HG03571 (cell line): ENCODE data around the gene TMED3.

ENCODE experiments used
- ATAC-seq: cut with Tn5 transposase; IDR thresholded peaks from one replicate; pipeline ENCODE4 v1.9.1; 2021; ENCODE audit not compliant: unreplicated experiment

TMED3 gene

DNA sequence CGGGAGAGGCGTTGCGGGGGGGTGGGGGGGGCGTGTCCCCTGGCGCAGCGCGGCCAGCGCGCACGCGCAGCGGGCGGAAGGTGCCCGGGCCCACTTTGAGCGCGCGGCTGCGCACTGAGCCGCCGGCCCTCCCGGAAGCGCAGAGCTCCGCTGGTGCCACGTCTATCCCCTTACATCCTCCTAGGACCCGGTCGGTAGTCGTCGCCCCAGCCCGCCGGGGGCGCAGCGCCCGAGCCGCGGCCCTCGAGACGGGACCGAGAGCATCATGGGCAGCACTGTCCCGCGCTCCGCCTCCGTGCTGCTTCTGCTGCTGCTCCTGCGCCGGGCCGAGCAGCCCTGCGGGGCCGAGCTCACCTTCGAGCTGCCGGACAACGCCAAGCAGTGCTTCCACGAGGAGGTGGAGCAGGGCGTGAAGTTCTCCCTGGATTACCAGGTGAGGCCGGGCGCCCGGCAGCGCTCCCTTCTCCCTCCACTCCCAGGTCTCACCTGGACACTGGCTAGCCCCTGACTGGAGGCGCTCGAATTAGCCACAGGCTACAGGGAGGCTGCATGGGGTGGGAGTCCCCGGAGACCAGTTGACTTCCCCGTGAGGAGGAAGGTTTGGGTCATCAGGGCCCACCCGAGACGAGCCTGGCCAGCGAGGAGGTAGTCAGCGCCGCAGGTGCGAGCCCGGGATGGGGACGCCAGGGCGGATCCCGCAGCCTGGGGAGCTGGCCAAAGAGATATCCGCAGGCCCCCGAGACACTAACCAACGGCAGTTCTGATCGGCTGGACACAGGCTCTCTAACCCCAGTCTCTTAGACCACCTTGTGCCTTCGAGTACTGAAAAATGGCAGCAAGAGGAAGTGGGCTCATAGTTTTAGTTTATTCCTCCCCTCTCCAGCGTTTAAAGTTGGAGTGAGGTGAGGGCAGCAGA is at the start of gene TMED3:
Gene TMED3, plus strand, starts transcription at position 128 of the 916 bp plus-strand sequence. Its CDS starts 138 bp downstream, at position 266.
- ATAC-seq = peak; percentile 93

GRCh38 chr15:79261836-79262235 is 49.1 kb upstream of the TMED3 start:
- ATAC-seq = no peak

- ATAC-seq = no peak
Measured at GRCh38 chr15:79265167-79265566, 45.7 kb upstream of the TMED3 start.

DNA sequence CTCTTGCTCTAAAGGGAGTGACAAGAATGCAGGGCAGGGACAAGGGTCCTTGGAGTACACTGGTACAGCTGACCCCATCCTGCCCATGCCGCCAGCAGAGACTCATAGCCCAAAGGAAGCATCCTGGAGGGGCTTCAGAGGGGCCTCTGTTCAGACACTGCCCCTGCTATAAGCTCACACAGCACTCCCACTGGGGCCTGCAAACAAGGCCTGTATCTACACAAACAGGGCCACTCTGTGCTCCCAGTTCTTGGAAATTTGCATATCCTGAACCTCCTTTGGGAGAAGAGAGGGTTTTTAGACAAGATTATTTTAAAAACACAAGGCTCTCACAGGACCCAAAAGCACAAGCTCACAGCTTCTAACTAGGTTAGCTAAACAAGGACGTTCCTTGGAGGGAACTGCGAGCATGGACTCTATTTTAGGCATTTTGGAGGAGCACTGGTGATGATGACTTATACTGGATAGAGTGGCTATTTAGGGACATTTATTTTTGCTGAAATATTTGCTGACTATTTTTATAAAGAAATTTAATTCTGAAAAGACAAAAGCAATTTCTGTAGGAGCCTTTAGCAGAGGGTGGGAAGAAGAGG is 44.8 kb upstream of the TMED3 start:
- ATAC-seq = no peak

DNA sequence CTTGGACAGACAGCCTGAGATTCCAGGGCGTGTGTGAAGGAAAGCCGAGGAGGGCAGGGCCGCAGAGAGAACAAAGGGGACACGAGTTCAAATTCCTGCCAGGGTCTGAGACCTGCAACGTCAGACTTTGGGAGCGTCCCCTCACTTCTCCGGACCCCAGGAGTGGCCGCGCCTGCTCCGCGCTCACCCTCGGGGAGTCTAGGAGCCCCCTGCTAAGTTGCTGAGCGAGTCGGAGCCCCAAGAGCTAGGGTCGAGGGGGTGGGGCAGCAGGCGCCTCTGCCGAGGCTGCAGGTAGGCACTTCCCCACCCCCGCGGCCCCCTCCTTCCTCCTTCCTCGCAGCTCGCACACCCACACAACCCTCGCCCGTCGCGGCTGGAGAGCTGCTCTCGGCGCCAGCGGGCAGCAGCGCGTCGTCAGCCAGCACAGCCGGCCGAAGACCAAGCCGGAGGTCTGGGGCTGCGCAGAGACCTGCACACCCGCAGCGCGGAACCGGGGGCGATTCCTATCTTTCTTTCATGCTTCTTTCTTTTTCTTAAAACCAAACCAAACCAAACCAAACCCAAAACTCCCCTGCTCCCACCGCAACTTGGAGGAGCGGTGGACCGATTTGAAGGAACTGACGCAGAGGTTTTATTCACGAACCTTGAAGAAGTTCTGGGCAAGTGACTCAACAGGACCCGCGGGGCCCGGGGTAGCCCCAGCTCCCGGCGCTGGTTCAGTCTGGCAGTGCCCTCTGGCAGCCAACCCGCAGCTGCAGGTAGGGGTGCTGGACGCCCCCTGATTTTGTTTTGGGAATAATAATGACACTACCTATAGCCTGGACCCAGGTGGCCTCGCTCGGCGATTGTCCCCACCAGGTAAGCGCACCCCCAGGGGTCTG is 28.3 kb upstream of the TMED3 start, which contains the start of gene ANKRD34C:
Gene ANKRD34C, plus strand, starts transcription at position 352 of the 881 bp plus-strand sequence. CDS start 10,563 bp downstream, outside the sequence.
- ATAC-seq = no peak

- ATAC-seq = no peak
Measured at GRCh38 chr15:79283252-79284048, 27.5 kb upstream of the TMED3 start.

GRCh38 chr15:79290642-79291275 is 20.2 kb upstream of the TMED3 start:
- ATAC-seq = no peak

- ATAC-seq = no peak
Measured at GRCh38 chr15:79292011-79292410, 18.9 kb upstream of the TMED3 start.

- no peak for ATAC-seq
Measured at GRCh38 chr15:79294075-79294474, 16.8 kb upstream of the TMED3 start.

DNA sequence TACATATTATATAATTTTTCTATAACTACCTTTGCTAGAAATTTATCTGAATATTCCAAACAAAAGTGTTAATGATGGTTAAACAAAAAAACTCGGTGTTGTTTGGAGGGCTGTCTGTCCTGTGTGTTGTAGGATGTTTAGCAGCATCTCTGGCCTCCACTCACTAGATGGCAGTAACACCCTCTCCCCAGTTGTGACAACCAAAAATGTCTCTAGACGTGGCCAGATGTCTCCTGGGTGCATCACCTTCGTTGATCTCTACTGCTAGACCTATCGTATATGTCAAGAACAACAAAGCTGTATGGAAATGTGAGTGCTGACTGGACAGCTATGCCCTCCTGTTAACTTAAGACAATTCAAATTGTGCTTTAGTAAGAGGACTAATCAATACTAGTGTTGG is 14.3 kb upstream of the TMED3 start:
- ATAC-seq = no peak

GRCh38 chr15:79299126-79299840 is 11.6 kb upstream of the TMED3 start:
- no peak for ATAC-seq

GRCh38 chr15:79299841-79300235 is 11.1 kb upstream of the TMED3 start:
- no peak for ATAC-seq

- no peak for ATAC-seq
Measured at GRCh38 chr15:79307251-79307650, 3.7 kb upstream of the TMED3 start.

DNA sequence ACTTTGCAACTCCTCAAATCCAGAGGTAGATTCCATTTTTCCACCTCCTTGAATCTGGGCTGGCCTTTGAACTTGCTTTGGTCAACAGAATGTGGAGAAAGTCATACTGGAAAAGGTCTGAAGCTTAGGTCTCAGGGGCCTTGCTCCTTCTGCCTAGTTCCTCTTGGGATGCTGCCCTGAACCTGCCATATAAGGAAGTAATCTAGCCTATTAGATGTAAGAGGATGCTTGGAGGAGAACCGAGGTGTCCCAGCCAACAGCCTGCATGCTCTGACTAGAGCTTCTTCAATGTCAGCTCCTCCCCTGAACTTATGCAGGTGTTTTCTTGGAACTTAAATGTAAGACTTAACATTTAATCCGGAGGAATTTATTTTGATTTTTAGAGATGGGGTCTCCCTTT is 2.0 kb upstream of the TMED3 start:
- ATAC-seq = no peak

DNA sequence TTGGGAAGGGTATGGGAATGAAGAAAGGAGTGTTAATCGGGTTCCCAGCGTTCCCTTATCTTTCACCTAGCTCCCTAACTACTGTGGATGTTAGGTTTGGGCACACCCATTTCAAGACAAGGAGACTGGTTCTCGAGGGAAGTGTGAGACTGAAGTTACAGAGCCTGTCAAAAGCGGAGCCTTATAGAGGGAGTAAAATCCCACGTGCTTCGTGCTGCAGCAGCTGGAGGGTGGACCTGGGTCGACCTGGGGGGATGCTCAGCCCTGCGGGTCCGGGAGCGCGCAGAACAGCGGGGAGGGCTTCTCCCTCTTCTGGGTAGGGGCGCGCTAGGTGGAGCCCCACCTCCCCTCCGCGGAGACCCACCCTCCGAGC is 314 bp upstream of the TMED3 start:
- ATAC-seq = peak; percentile 33

DNA sequence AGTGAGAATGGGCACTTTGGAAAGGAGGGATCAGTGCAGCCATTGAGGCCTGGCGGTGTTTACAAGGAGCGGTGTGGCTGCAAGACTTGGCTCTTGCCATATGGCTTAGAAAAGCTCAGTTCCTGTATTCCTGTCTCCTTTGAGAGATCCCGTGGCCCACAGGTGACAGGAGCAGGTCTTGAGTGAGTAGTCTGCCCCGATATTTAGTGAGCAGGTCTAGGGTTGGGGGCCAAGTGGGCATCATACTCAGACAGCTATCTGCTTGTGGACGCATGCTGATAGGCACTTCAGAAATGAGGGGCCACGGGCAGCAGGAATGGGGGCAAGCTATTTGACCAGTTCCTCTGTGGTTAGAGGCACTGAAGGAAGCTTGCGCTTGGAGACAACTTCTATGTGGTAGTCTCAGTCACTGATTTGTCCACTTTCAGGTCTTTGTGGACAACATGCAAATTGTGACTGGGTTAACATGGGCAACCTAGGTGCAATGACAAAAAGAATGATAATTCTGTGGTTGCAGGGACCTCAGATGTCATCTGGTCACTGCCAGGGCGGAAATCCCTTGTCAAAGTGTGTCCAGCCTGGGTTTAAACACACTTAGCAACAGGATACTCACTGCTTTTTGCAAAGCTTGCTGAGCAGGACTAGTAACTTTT is 1.1 kb downstream of the TMED3 start:
- ATAC-seq = no peak

DNA sequence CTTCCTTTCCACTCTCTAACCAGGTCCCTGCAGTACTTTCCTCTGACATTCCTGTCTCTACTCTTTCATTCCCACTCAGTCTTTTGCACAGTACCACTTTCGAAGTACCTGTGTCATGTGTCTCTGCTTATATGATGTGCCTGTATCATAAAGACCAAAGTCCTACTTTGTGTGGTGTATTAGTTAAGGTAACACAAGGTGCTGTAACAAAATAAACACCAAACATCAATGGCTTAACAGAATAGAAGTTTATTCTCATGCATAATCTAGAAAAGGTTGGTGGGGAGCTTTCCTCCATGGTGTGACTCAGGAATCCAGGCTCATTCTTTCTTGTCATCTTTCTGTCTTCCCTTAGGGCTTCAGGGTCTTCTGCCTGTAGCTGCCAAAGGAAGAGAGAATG is 3.3 kb downstream of the TMED3 start:
- no peak for ATAC-seq

DNA sequence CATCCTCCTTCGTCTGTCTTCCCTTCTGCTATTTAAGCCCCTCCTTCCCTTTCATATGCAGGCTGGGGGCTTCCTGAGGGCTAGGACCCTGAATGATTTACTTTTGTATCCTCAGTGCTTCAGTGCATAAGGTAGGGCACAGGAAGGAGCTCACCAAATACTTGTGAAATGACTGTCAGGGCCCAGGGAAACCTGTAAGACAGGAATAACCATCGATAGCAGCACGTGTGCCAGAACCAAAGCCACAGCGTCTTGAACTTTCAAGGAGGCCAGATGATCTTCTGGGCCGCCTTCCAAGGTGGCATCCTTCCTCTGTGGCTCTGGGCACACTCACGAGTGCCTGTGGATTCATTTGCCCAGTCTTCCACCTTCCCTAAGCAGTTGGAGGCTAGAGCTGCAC is 3.9 kb downstream of the TMED3 start:
- no peak for ATAC-seq
